A549 treated with RU486 at 1 μM for 4 hours (cell line): ENCODE results near the gene SMIM26. TPM values are rescaled to one million over a fixed set of nuclear protein-coding genes. Genes with fewer than 3 reads are reported as not detected.

Experiments
- total RNA-seq: library from RNA; stranded (reverse); fragments of 200-300 nt; extraction: Qiagen RNA extraction; gene quantifications from 5 replicates; pipeline ENCODE4 v1.2.3, GENCODE V29; 2022; ENCODE audit warnings: low read depth

SMIM26 gene
- 129 to 174 TPM (median 134 TPM) in 5 replicates for total RNA-seq

GRCh38 chr20:18566892-18567738, at the start of gene SMIM26:
Gene SMIM26, plus strand, starts transcription at chr20:18567432. Its CDS starts 47 bp downstream, at chr20:18567479.

DNA sequence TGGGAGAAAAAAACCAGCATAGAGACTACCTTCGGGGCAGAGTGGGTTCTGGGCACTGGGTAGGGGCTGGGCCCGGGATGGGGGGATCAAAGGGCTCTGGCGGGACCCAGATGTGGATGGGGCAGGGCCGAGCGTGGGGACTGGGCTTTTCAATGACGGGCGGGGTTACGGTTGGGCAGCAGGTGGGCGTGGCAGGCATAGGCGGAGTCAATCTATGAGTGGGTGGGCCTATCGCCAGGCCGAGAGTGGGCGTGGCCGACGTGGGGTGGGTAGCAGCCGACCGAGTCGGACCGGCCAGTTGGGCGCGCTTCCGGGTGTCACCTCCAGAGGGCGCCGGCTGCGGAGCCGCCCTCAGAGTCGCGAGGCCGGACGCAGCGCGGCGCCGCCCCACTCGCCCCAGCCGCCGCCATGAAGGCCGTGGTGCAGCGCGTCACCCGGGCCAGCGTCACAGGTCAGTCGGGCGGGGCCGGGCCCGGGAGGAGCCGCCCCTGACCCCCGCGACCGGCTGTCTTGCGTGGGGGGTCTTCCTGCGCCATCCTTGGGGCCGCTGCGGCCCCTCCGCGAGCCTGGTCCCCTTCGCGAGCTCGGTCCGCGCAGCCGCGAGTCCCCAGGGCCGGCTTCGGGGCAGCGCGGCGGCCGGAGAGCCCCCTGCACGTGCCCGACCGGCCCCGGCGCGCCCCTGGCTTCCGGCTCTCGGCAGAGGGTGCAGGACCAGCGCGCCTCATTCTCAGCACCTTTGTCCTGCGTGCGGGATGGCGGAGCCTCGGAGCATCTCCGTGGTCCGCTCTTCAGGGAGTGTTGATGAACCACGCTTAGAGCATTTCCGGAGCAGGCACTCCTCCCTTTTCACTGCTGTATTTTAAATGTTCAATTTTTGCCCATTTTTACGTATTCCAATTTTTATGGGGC, 20.7 kb downstream of the SMIM26 start, which contains the start of gene DTD1:
Gene DTD1 (plus strand): TSS at position 390 of the 909 bp plus-strand sequence. CDS start 19 bp downstream, at position 409.

Other genes with a start within 250 kb of the SMIM26 start
- gene DZANK1, start 100.4 kb upstream of the SMIM26 start, total RNA-seq, result 2.6 to 3.3 TPM (median 2.8 TPM) in 5 replicates
- gene POLR3F, start 100.0 kb upstream of the SMIM26 start, total RNA-seq, result 12.6 to 26.1 TPM (median 15.4 TPM) in 5 replicates
- gene RBBP9, start 70.2 kb upstream of the SMIM26 start, total RNA-seq, result 9.8 to 16.6 TPM (median 15.4 TPM) in 5 replicates
- gene SEC23B, start 59.5 kb upstream of the SMIM26 start, total RNA-seq, result 55.3 to 69.3 TPM (median 61.5 TPM) in 5 replicates
- 78.7 to 85.8 TPM (median 81.9 TPM) in 5 replicates for gene DTD1, start 20.6 kb downstream of the SMIM26 start, total RNA-seq
- not detected in 5 replicates for gene SCP2D1, start 246.4 kb downstream of the SMIM26 start, total RNA-seq